Endodermal cell (in vitro differentiated cells): ENCODE results near the gene PPP4R1. TPM values are rescaled to one million over a fixed set of nuclear protein-coding genes. Genes with fewer than 3 reads are reported as not detected.

Source experiments
- DNase-seq: peaks from one replicate; pipeline ENCODE4 v3.0.0-alpha.2; 2017
- H3K27ac ChIP-seq: 2 replicates; pipeline ENCODE4 v1.5.1; 2013; ENCODE audit warnings: mild to moderate bottlenecking, low read depth, low read length, moderate library complexity
- H3K27me3 ChIP-seq: 2 replicates; pipeline ENCODE4 v1.6.1; 2013; ENCODE audit warnings: mild to moderate bottlenecking, low read length, moderate library complexity; ENCODE audit not compliant: insufficient read depth, control insufficient read depth, poor library complexity, severe bottlenecking
- H3K36me3 ChIP-seq: 2 replicates; pipeline ENCODE4 v1.7.0; 2013; ENCODE audit warnings: mild to moderate bottlenecking, low read length, moderate library complexity; ENCODE audit not compliant: control insufficient read depth, insufficient read depth
- H3K4me1 ChIP-seq: one replicate; pipeline ENCODE4 v1.7.0; 2013; ENCODE audit warnings: low read length; ENCODE audit not compliant: control insufficient read depth, insufficient read depth
- H3K4me3 ChIP-seq: 2 replicates; pipeline ENCODE4 v1.5.1; 2013; ENCODE audit warnings: mild to moderate bottlenecking, low read length, moderate library complexity
- H3K9ac ChIP-seq: 2 replicates; pipeline ENCODE4 v1.6.1; 2013; ENCODE audit warnings: mild to moderate bottlenecking, low read length, moderate library complexity; ENCODE audit not compliant: poor library complexity, severe bottlenecking; ENCODE audit errors: extremely low read depth
- H3K9me3 ChIP-seq: 2 replicates; pipeline ENCODE4 v1.6.1; 2013; ENCODE audit warnings: mild to moderate bottlenecking, low read length, moderate library complexity; ENCODE audit not compliant: control insufficient read depth
- H3K27ac Mint-ChIP-seq: 2 replicates; pipeline ENCODE4 v1.8.0; 2020; ENCODE audit warnings: mixed read lengths
- H3K27me3 Mint-ChIP-seq: 2 replicates; pipeline ENCODE4 v1.8.0; 2021; ENCODE audit warnings: mild to moderate bottlenecking, mixed read lengths; ENCODE audit not compliant: insufficient read depth
- H3K36me3 Mint-ChIP-seq: 2 replicates; pipeline ENCODE4 v1.8.0; 2020; ENCODE audit warnings: low read depth, mixed read lengths
- H3K4me1 Mint-ChIP-seq: 2 replicates; pipeline ENCODE4 v1.8.0; 2020; ENCODE audit warnings: mixed read lengths
- H3K4me3 Mint-ChIP-seq: 2 replicates; pipeline ENCODE4 v1.8.0; 2020; ENCODE audit warnings: mild to moderate bottlenecking, moderate library complexity, mixed read lengths
- H3K9me3 Mint-ChIP-seq: 2 replicates; pipeline ENCODE4 v1.8.0; 2020; ENCODE audit warnings: mild to moderate bottlenecking, mixed read lengths
- WGBS, 2 experiments: methylation state at CpG; one replicate each; pipeline versions ENCODE4 v1.1.5 to v1.1.7; 2013; ENCODE audit warnings: missing lambda C conversion rate in 2 of 2, mixed read lengths in 1 of 2; ENCODE audit not compliant: insufficient coverage in 1 of 2, insufficient read length in 1 of 2; 5-methylcytosine and 5-hydroxymethylcytosine counted together
- total RNA-seq, 2 donors: library from RNA; stranded (reverse); fragmentation: NEBNext Ultra II Directional in 1 of 2; extraction: Animal tissue kit (Norgen Biotek cat#: 25700) in 1 of 2; gene quantifications; 2 replicates in 1 of 2; 3 replicates in 1 of 2; pipeline ENCODE4 v1.2.1, GENCODE V29; 2021
- TF ChIP-seq, protein P1 (sequence below): fragments of 200-600 bp; sonication (generic); conservative IDR thresholded peaks from 2 replicates; pipeline ENCODE4 v1.5.0; 2021; ENCODE audit warnings: antibody characterized with exemption, mild to moderate bottlenecking

Gene PPP4R1
- total RNA-seq, 2 donors from 2014 or later: 85.8 to 116 TPM

- H3K9me3 ChIP-seq: no peaks in the 10 kb centered on the region
- Mint-ChIP-seq H3K27ac (peak overlapping the region; percentile 92), H3K36me3 (peaks cover 16% of the 10 kb centered on the region), H3K9me3 (no peaks in the 10 kb centered on the region), H3K4me1 (peaks cover 36% of the 10 kb centered on the region), H3K27me3 (no peaks in the 10 kb centered on the region), H3K4me3 (peak overlapping the region; percentile 89)
- H3K4me3 ChIP-seq: peak overlapping the region; percentile 83
- WGBS, 2 experiments: 58 to 60% methylated on average over 13 of the region's 13 CpGs
- TF ChIP-seq, protein P1, sequence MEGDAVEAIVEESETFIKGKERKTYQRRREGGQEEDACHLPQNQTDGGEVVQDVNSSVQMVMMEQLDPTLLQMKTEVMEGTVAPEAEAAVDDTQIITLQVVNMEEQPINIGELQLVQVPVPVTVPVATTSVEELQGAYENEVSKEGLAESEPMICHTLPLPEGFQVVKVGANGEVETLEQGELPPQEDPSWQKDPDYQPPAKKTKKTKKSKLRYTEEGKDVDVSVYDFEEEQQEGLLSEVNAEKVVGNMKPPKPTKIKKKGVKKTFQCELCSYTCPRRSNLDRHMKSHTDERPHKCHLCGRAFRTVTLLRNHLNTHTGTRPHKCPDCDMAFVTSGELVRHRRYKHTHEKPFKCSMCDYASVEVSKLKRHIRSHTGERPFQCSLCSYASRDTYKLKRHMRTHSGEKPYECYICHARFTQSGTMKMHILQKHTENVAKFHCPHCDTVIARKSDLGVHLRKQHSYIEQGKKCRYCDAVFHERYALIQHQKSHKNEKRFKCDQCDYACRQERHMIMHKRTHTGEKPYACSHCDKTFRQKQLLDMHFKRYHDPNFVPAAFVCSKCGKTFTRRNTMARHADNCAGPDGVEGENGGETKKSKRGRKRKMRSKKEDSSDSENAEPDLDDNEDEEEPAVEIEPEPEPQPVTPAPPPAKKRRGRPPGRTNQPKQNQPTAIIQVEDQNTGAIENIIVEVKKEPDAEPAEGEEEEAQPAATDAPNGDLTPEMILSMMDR: no peak
- peaks cover 11% of the 10 kb centered on the region for H3K36me3 ChIP-seq
- peaks cover 7% of the 10 kb centered on the region for H3K4me1 ChIP-seq
- peak; percentile 50 for DNase-seq
- peak overlapping the region; percentile 94 for H3K27ac ChIP-seq
- H3K27me3 ChIP-seq: no peaks in the 10 kb centered on the region
- H3K9ac ChIP-seq: peak overlapping the region; percentile 72
Observed at GRCh38 chr18:9615280-9615797, 980 bp upstream of the PPP4R1 start.

DNA sequence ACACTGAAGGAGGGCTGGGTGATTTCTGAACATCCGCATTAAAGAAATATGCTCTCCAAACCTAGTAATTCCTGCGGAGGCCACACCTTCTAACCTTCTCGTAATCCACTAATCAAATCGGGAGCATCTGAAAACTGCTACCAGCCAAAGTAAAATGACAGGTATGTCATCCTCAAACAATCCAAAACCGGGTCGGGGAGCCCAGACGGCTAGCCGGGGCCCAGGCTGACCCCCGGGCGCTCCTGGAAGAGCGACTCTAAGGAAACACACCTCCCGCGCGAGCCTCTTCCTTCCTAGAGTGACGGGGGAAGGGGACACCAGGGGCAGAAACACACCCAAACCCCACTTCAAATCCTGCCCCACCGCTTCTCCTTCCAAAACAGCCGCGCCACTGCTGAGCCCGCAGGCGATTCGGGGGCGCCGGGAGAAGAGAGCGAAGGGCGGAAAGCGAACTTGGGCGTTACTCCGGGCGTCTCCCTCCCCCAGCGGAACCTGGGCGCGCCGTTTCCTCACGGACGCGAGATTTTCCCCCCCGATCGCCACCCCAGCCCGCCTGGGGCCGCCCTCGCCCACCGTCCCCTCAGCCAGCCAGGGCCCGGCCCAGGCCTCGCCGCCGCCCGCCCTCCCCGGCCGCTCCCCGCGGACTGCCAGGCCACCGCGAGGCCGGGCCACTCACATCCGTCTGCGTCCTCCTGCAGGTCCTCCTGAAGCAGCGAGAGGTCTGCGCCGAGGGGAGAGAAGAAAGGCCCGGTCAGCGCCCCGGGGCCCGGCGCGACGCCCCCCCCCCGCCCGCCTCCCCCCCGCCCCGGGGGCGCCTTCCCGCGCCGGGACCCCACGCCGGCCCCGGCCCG is 584 bp downstream of the PPP4R1 start:
- Mint-ChIP-seq H3K27ac (peak overlapping the region; percentile 92), H3K4me3 (peak overlapping the region; percentile 89), H3K27me3 (no peaks in the 10 kb centered on the region), H3K36me3 (peaks cover 18% of the 10 kb centered on the region), H3K9me3 (no peaks in the 10 kb centered on the region), H3K4me1 (peaks cover 37% of the 10 kb centered on the region)
- H3K27me3 ChIP-seq: no peaks in the 10 kb centered on the region
- TF ChIP-seq, protein P1: peak; percentile 31
- WGBS, 2 experiments: 0% methylated on average over 8 to 78 of the region's 78 CpGs
- peaks cover 11% of the 10 kb centered on the region for H3K36me3 ChIP-seq
- peak overlapping the region; percentile 73 for H3K9ac ChIP-seq
- H3K27ac ChIP-seq: peak overlapping the region; percentile 62
- H3K4me3 ChIP-seq: peak overlapping the region; percentile 93
- peak; percentile 83 for DNase-seq
- no peaks in the 10 kb centered on the region for H3K9me3 ChIP-seq
- H3K4me1 ChIP-seq: no peaks in the 10 kb centered on the region

- TF ChIP-seq, protein P1: no peak
- Histone ChIP-seq H3K4me1 (no peaks in the 10 kb centered on the region), H3K9me3 (no peaks in the 10 kb centered on the region), H3K27me3 (no peaks in the 10 kb centered on the region), H3K36me3 (peaks cover 11% of the 10 kb centered on the region), H3K9ac (peak overlapping the region; percentile 73), H3K4me3 (peak overlapping the region; percentile 93), H3K27ac (no peak overlapping the region)
- Mint-ChIP-seq H3K27ac (no peak overlapping the region), H3K4me3 (peak overlapping the region; percentile 89), H3K4me1 (peaks cover 43% of the 10 kb centered on the region), H3K27me3 (no peaks in the 10 kb centered on the region), H3K9me3 (no peaks in the 10 kb centered on the region), H3K36me3 (peaks cover 18% of the 10 kb centered on the region)
- DNase-seq: no peak
- 75 to 76% methylated on average over 2 to 3 of the region's 3 CpGs for WGBS, 2 experiments
Observed at GRCh38 chr18:9612977-9613376, 1.4 kb downstream of the PPP4R1 start.
